Spleen (tissue), 11 donors: ENCODE results near the gene RIC8B. TPM values are rescaled to one million over a fixed set of nuclear protein-coding genes. Genes with fewer than 3 reads are reported as not detected.

Experiments
- DNase-seq: peaks from one replicate; pipeline ENCODE4 v3.0.0-alpha.2; 2020
- H3K27ac ChIP-seq, 8 donors: fragments of 200-600 bp; sonication (generic) in 7 of 8; 1 replicate in 4 of 8; 2 replicates in 4 of 8; pipeline versions ENCODE4 v1.5.0 to v1.8.0; 2016 to 2021; ENCODE audit warnings: inconsistent platforms in 4 of 8, mild to moderate bottlenecking in 4 of 8, moderate library complexity in 1 of 8
- H3K27me3 ChIP-seq, 7 donors: fragments of 200-600 bp; sonication (generic) in 6 of 7; replicated peaks in 1 of 7; 1 replicate in 4 of 7; 2 replicates in 3 of 7; pipeline versions ENCODE4 v1.5.0 to v1.8.0; 2016 to 2021; ENCODE audit warnings: inconsistent platforms in 3 of 7, mild to moderate bottlenecking in 1 of 7
- H3K36me3 ChIP-seq, 6 donors: fragments of 200-600 bp; sonication (generic) in 5 of 6; 1 replicate in 4 of 6; 2 replicates in 2 of 6; pipeline versions ENCODE4 v1.5.0 to v1.8.0; 2016 to 2021; ENCODE audit warnings: inconsistent platforms in 2 of 6
- H3K4me1 ChIP-seq, 6 donors: fragments of 200-600 bp; sonication (generic) in 5 of 6; 1 replicate in 3 of 6; 2 replicates in 3 of 6; pipeline versions ENCODE4 v1.5.0 to v1.8.0; 2016 to 2021; ENCODE audit warnings: inconsistent platforms in 3 of 6
- H3K4me3 ChIP-seq, 8 donors: fragments of 200-600 bp; sonication (generic) in 7 of 8; 1 replicate in 4 of 8; 2 replicates in 4 of 8; pipeline versions ENCODE4 v1.5.0 to v1.8.0; 2016 to 2021; ENCODE audit warnings: inconsistent platforms in 4 of 8, mild to moderate bottlenecking in 4 of 8, moderate library complexity in 2 of 8
- H3K9me3 ChIP-seq, 8 donors: fragments of 200-600 bp; sonication (generic) in 7 of 8; 1 replicate in 4 of 8; 2 replicates in 4 of 8; pipeline versions ENCODE4 v1.5.0 to v1.8.0; 2016 to 2021; ENCODE audit warnings: inconsistent platforms in 4 of 8
- CTCF ChIP-seq, 11 experiments: fragments of 200-600 bp in 7 of 11; fragments of 450-650 bp in 4 of 11; sonication (generic) in 4 of 11; IDR thresholded peaks in 8 of 11; conservative IDR thresholded peaks in 3 of 11; 1 replicate in 7 of 11; 2 replicates in 4 of 11; pipeline versions ENCODE4 v1.4.0 to v1.8.0; 2016 to 2021; ENCODE audit warnings: antibody characterized with exemption in 11 of 11, inconsistent platforms in 4 of 11, mild to moderate bottlenecking in 1 of 11
- POLR2A ChIP-seq, 3 donors: fragments of 450-650 bp; IDR thresholded peaks; one replicate each; pipeline ENCODE4 v1.5.1; 2017; ENCODE audit warnings: antibody characterized with exemption in 3 of 3, mild to moderate bottlenecking in 1 of 3
- POLR2AphosphoS5 ChIP-seq, 3 donors: sonication (generic); formaldehyde crosslinking; IDR thresholded peaks; one replicate each; pipeline ENCODE4 v1.5.1; 2017; ENCODE audit warnings: antibody characterized with exemption in 3 of 3
- WGBS, 5 donors: extraction: QIAGEN DNeasy Blood & Tissue Kit in 3 of 5; methylation state at CpG; one replicate each; pipeline versions ENCODE4 v1.1.5 to v1.1.7; 2013 to 2018; 5-methylcytosine and 5-hydroxymethylcytosine counted together
- intact Hi-C: fragments of 100-400 bp; cut with DNase I; formaldehyde crosslinking; loops from one replicate; pipeline ENCODE4 v1.15.0; 2023; ENCODE audit warnings: low total_unique reads
- polyA plus RNA-seq, 3 donors: library from polyadenylated mRNA; stranded (reverse); fragments of 200-250 nt; gene quantifications; one replicate each; pipeline ENCODE4 v1.2.1, GENCODE V29; 2013
- total RNA-seq, 7 donors: library from RNA; depleted of rRNA in 3 of 7; stranded (reverse); fragments of >200 nt in 3 of 7; fragmentation: NEBNext Ultra II Directional in 4 of 7; extraction: Animal tissue kit (Norgen Biotek cat#: 25700) in 4 of 7; gene quantifications; one replicate each; pipeline versions ENCODE4 v1.1.0 to v1.2.1, GENCODE V29; 2016 to 2021
- donor health status: healthy with polysubstance abuse.
- donor health status: DM: no; HTN: no; CAD: no; lungs with moderate emphysema.
- donor health status: DM: no; HTN: no; CAD: no.
- donor health status: Bipolar disorder and iron deficiency.
- donor health status: healthy.
- donor health status: DM: no; HTN: no; CAD: no.
- donor health status: DM: yes; HTN: yes; CAD: no.

The RIC8B gene
- total and polyA plus RNA-seq, 10 donors: 1.9 to 21.3 (median 14.1) TPM

GRCh38 chr12:106790020-106790419 is 15.5 kb downstream of the RIC8B start:
- WGBS, 5 donors: 87 to 96% (median 92%) methylated on average over 2 of the region's 2 CpGs
- H3K27ac ChIP-seq: no peak overlapping the region
- H3K36me3 ChIP-seq: peaks cover 0 to 66% (median 13%) of the 10 kb centered on the region in 6 donors
- TF ChIP-seq POLR2AphosphoS5 (IDR thresholded peaks at IDR 0.05) (no peak), POLR2A (IDR thresholded peaks at IDR 0.05) (no peak), CTCF (IDR thresholded peaks at IDR 0.05 in 8 of 11, conservative IDR thresholded peaks at IDR 0.05 in 3 of 11) (no peak)
- intact Hi-C loops: no loop called here
- H3K27me3 ChIP-seq: no peaks in the 10 kb centered on the region
- no peak overlapping the region for H3K4me3 ChIP-seq
- no peak for DNase-seq
- H3K4me1 ChIP-seq: no peaks in the 10 kb centered on the region
- no peaks in the 10 kb centered on the region for H3K9me3 ChIP-seq

GRCh38 chr12:106791531-106791930 is 17.0 kb downstream of the RIC8B start:
- Histone ChIP-seq H3K36me3 (peaks cover 0 to 51% (median 12%) of the 10 kb centered on the region in 6 donors), H3K27ac (no peak overlapping the region), H3K27me3 (no peaks in the 10 kb centered on the region), H3K4me1 (no peaks in the 10 kb centered on the region), H3K4me3 (no peak overlapping the region), H3K9me3 (no peaks in the 10 kb centered on the region)
- intact Hi-C loops: no loop called here
- no peak for DNase-seq
- no peak for TF ChIP-seq CTCF (IDR thresholded peaks at IDR 0.05 in 8 of 11, conservative IDR thresholded peaks at IDR 0.05 in 3 of 11)
- TF ChIP-seq POLR2A (IDR thresholded peaks at IDR 0.05): no peak
- no peak for TF ChIP-seq POLR2AphosphoS5 (IDR thresholded peaks at IDR 0.05)

GRCh38 chr12:106794369-106794768 is 19.9 kb downstream of the RIC8B start:
- intact Hi-C loops: no loop called here
- DNase-seq: no peak
- Histone ChIP-seq H3K27ac (no peak overlapping the region), H3K36me3 (peaks cover 0 to 22% (median 12%) of the 10 kb centered on the region in 6 donors), H3K4me1 (no peaks in the 10 kb centered on the region), H3K9me3 (no peaks in the 10 kb centered on the region), H3K4me3 (no peak overlapping the region), H3K27me3 (no peaks in the 10 kb centered on the region)
- TF ChIP-seq CTCF (IDR thresholded peaks at IDR 0.05 in 8 of 11, conservative IDR thresholded peaks at IDR 0.05 in 3 of 11): no peak
- TF ChIP-seq POLR2AphosphoS5 (IDR thresholded peaks at IDR 0.05): no peak
- TF ChIP-seq POLR2A (IDR thresholded peaks at IDR 0.05): no peak
- WGBS, 5 donors: 64 to 94% (median 81%) methylated on average over 1 of the region's 1 CpG

GRCh38 chr12:106801167-106801708 is 26.8 kb downstream of the RIC8B start:
- Histone ChIP-seq H3K27me3 (no peaks in the 10 kb centered on the region), H3K36me3 (peaks cover 0 to 23% (median under 1%) of the 10 kb centered on the region in 6 donors), H3K9me3 (no peaks in the 10 kb centered on the region), H3K4me3 (no peak overlapping the region), H3K27ac (no peak overlapping the region), H3K4me1 (peaks cover 0 to 8% (median 0%) of the 10 kb centered on the region in 6 donors)
- 10 to 22% (median 15%) methylated on average over 1 of the region's 1 CpG for WGBS, 5 donors
- no peak for DNase-seq
- TF ChIP-seq POLR2AphosphoS5 (IDR thresholded peaks at IDR 0.05): no peak
- TF ChIP-seq CTCF (IDR thresholded peaks at IDR 0.05 in 8 of 11, conservative IDR thresholded peaks at IDR 0.05 in 3 of 11): no peak
- no peak for TF ChIP-seq POLR2A (IDR thresholded peaks at IDR 0.05)
- intact Hi-C loops: no loop called here
